ENCODE measurements around the gene HERC4.

- TF ChIP-seq CTCF (conservative IDR thresholded peaks at IDR 0.05 in 1 of 2, IDR thresholded peaks at IDR 0.05 in 1 of 2; ENCODE audit: low read depth in 1 of 2, low read length in 2 of 2) (no peak), EZH2 (IDR thresholded peaks at IDR 0.05; ENCODE audit: low read length, missing control alignments) (no peak)
These were observed 34.2 kb upstream of the HERC4 start, which contains the start of gene MYPN for GRCh38 chr10:68109331-68109730.

Measured in fibroblast of lung (primary cell).